ENCODE measurements around the gene EXOSC5. TPM values are rescaled to one million over a fixed set of nuclear protein-coding genes. Genes with fewer than 3 reads are reported as not detected.

Gene EXOSC5
- polyA plus RNA-seq, 1 donor from 2014 or later = 42.0 TPM

DNA sequence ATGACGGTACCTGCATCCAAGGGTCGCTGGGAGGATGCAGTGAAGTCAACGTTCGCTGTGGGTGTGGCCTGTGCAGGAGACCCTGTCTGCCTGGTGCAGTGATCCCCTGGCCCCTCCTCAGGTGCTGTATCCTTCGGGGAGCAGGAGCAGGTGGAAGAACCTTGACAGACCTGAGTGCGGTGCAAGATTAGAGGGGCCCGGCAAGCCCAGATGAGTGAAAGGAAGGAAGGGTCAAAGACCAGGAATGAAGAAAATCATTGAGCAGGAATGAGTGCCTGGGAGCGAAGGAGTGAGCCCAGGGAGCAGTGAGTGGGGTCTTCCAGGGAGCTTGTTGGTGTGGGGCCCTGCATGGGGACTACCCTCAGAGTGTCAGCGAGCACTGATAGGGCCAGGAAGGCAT, 17.3 kb upstream of the EXOSC5 start:
- Histone ChIP-seq H3K9me2 (ENCODE audit: insufficient read depth, low read length) (no peaks in the 10 kb centered on the region), H3K27ac (ENCODE audit: low read length) (no peak overlapping the region), H4K20me1 (ENCODE audit: insufficient read depth) (no peaks in the 10 kb centered on the region), H3F3A (ENCODE audit: insufficient read depth, low read length, poor library complexity, severe bottlenecking) (no peaks in the 10 kb centered on the region), H2AFZ (ENCODE audit: low read depth, low read length) (no peak overlapping the region), H3K36me3 (ENCODE audit: insufficient read depth, low read length) (no peaks in the 10 kb centered on the region), H3K79me2 (replicated peaks; ENCODE audit: insufficient read depth, low read length) (no peaks in the 10 kb centered on the region), H3K9ac (ENCODE audit: low read length) (no peak overlapping the region), H3K9me3 (ENCODE audit: low read length) (no peaks in the 10 kb centered on the region), H3K4me2 (ENCODE audit: low read length) (no peak overlapping the region), H3K27me3 (ENCODE audit: insufficient read depth, low read depth, low read length) (no peaks in the 10 kb centered on the region), H3K4me3 (ENCODE audit: low read length) (no peak overlapping the region)
- TF ChIP-seq SMC3 (conservative IDR thresholded peaks at IDR 0.05; ENCODE audit: poor library complexity) = no peak

- Histone ChIP-seq H2AFZ (ENCODE audit: low read depth, low read length) (no peak overlapping the region), H3K27ac (ENCODE audit: low read length) (no peak overlapping the region), H3K79me2 (replicated peaks; ENCODE audit: insufficient read depth, low read length) (no peaks in the 10 kb centered on the region), H3K4me2 (ENCODE audit: low read length) (no peak overlapping the region), H3K27me3 (ENCODE audit: insufficient read depth, low read depth, low read length) (no peaks in the 10 kb centered on the region), H3K4me3 (ENCODE audit: low read length) (no peak overlapping the region), H3K36me3 (ENCODE audit: insufficient read depth, low read length) (no peaks in the 10 kb centered on the region), H3F3A (ENCODE audit: insufficient read depth, low read length, poor library complexity, severe bottlenecking) (no peaks in the 10 kb centered on the region), H4K20me1 (ENCODE audit: insufficient read depth) (no peaks in the 10 kb centered on the region), H3K9ac (ENCODE audit: low read length) (no peak overlapping the region), H3K9me2 (ENCODE audit: insufficient read depth, low read length) (no peaks in the 10 kb centered on the region), H3K9me3 (ENCODE audit: low read length) (no peaks in the 10 kb centered on the region)
- no peak for TF ChIP-seq TAF1 (IDR thresholded peaks at IDR 0.05; ENCODE audit: low read depth)
- no peak for TF ChIP-seq REST (IDR thresholded peaks at IDR 0.05; ENCODE audit: borderline replicate concordance)
- no peak for TF ChIP-seq CTCF (IDR thresholded peaks at IDR 0.05; ENCODE audit: poor library complexity, severe bottlenecking)
- no peak for TF ChIP-seq EP300 (conservative IDR thresholded peaks at IDR 0.05; ENCODE audit: poor library complexity, severe bottlenecking)
- no peak for TF ChIP-seq EZH2 (IDR thresholded peaks at IDR 0.05; ENCODE audit: borderline replicate concordance, insufficient read depth, low read length, poor library complexity, severe bottlenecking)
- no peak for TF ChIP-seq POLR2AphosphoS5 (IDR thresholded peaks at IDR 0.05)
- no peak for TF ChIP-seq MXI1 (conservative IDR thresholded peaks at IDR 0.05; ENCODE audit: poor library complexity, severe bottlenecking)
- no peak for TF ChIP-seq SMC3 (conservative IDR thresholded peaks at IDR 0.05; ENCODE audit: poor library complexity)
Measured at GRCh38 chr19:41413947-41414346, 16.8 kb upstream of the EXOSC5 start.

DNA sequence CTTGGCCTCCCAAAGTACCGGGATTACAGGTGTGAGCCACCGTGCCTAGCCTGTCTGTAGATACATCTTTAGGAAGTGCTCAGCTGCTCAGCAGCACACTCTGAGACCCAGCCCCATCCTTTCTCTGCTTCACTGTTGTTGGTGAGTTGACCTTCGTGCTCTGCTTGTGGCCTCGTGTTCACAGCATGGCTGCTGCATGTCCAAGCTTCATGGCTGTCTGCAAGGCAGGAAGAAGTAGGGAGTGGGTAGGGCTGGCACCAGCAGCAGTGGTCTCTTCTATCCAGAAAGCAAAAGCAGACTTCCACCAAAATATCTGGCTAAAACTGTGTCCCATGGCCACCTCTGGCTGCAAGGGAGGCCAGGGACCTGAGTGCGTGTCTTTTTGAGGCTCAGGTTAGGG, 15.8 kb upstream of the EXOSC5 start:
- Histone ChIP-seq H3K27ac (ENCODE audit: low read length) (no peak overlapping the region), H3K4me3 (ENCODE audit: low read length) (no peak overlapping the region), H3K9ac (ENCODE audit: low read length) (no peak overlapping the region), H2AFZ (ENCODE audit: low read depth, low read length) (no peak overlapping the region), H4K20me1 (ENCODE audit: insufficient read depth) (no peaks in the 10 kb centered on the region), H3K9me2 (ENCODE audit: insufficient read depth, low read length) (no peaks in the 10 kb centered on the region), H3K9me3 (ENCODE audit: low read length) (no peaks in the 10 kb centered on the region), H3K36me3 (ENCODE audit: insufficient read depth, low read length) (no peaks in the 10 kb centered on the region), H3K4me2 (ENCODE audit: low read length) (no peak overlapping the region), H3F3A (ENCODE audit: insufficient read depth, low read length, poor library complexity, severe bottlenecking) (no peaks in the 10 kb centered on the region), H3K79me2 (replicated peaks; ENCODE audit: insufficient read depth, low read length) (no peaks in the 10 kb centered on the region), H3K27me3 (ENCODE audit: insufficient read depth, low read depth, low read length) (no peaks in the 10 kb centered on the region)
- TF ChIP-seq RAD21 (conservative IDR thresholded peaks at IDR 0.05) = no peak
- no peak for TF ChIP-seq POLR2AphosphoS5 (IDR thresholded peaks at IDR 0.05)
- no peak for TF ChIP-seq MXI1 (conservative IDR thresholded peaks at IDR 0.05; ENCODE audit: poor library complexity, severe bottlenecking)
- no peak for TF ChIP-seq EP300 (conservative IDR thresholded peaks at IDR 0.05; ENCODE audit: poor library complexity, severe bottlenecking)
- TF ChIP-seq REST (IDR thresholded peaks at IDR 0.05; ENCODE audit: borderline replicate concordance) = no peak
- no peak for TF ChIP-seq TAF1 (IDR thresholded peaks at IDR 0.05; ENCODE audit: low read depth)
- no peak for TF ChIP-seq CTCF (IDR thresholded peaks at IDR 0.05; ENCODE audit: poor library complexity, severe bottlenecking)
- TF ChIP-seq EZH2 (IDR thresholded peaks at IDR 0.05; ENCODE audit: borderline replicate concordance, insufficient read depth, low read length, poor library complexity, severe bottlenecking) = no peak
- TF ChIP-seq SMC3 (conservative IDR thresholded peaks at IDR 0.05; ENCODE audit: poor library complexity) = no peak
